ENCODE measurements around the gene RNF225. TPM values are rescaled to one million over a fixed set of nuclear protein-coding genes. Genes with fewer than 3 reads are reported as not detected.

RNF225 gene
- total RNA-seq, 1 donor from 2014 or later: 0.36 TPM

DNA sequence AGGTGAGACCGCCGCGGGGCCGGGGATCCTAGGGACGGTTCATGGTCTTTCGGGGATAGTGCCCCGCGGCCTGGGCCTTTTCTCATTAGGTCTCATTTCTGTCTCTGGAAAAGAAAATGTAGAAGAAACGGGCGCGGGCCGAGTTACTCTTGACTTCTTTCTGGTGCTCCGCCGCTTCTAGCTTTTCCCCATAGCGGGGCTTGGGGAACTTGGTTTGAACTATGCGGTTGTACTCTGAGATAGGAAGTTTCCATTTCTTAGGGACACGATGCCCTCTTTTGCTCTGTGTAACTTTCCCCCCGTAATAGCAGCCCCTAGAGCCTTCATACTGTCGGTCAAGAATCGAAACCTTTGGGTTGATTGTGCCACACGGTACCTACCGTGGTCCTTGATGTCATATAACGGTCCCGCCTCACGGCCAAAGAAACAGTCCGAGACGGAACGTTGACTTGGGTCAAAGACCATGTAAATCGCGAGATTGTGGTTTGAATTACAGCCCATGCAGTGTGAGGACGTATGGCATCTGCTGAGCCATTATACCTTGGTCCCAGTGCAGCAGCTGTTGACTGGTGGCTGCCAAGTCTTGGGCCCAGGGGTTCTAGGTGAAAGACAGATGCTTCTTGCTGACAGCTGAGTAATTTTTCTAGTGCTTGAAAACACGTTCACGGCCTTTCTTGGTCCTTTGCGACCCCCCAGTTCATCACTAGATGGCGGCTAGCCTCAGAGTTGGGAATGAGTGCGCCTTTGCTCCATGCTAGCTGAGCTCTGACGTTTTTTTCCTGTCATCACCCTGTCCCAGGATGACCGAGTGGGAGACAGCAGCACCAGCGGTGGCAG lies 7.9 kb upstream of the RNF225 start:
- H3K4me3 ChIP-seq (ENCODE audit: insufficient read depth, low read depth, low read length): peak overlapping the region; percentile 93
- TF ChIP-seq, protein P1, sequence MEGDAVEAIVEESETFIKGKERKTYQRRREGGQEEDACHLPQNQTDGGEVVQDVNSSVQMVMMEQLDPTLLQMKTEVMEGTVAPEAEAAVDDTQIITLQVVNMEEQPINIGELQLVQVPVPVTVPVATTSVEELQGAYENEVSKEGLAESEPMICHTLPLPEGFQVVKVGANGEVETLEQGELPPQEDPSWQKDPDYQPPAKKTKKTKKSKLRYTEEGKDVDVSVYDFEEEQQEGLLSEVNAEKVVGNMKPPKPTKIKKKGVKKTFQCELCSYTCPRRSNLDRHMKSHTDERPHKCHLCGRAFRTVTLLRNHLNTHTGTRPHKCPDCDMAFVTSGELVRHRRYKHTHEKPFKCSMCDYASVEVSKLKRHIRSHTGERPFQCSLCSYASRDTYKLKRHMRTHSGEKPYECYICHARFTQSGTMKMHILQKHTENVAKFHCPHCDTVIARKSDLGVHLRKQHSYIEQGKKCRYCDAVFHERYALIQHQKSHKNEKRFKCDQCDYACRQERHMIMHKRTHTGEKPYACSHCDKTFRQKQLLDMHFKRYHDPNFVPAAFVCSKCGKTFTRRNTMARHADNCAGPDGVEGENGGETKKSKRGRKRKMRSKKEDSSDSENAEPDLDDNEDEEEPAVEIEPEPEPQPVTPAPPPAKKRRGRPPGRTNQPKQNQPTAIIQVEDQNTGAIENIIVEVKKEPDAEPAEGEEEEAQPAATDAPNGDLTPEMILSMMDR (IDR thresholded peaks at IDR 0.05; ENCODE audit: insufficient read depth, low read depth, low read length): no peak
- H3K4me2 ChIP-seq (ENCODE audit: low read length): peak overlapping the region; percentile 95
- Mint-ChIP-seq H3K27me3 (ENCODE audit: low read depth, unreplicated experiment) (no peaks in the 10 kb centered on the region), H3K4me1 (ENCODE audit: low read depth, unreplicated experiment) (peaks cover 20% of the 10 kb centered on the region), H3K27ac (ENCODE audit: unreplicated experiment) (peak overlapping the region; percentile 100), H3K9me3 (ENCODE audit: unreplicated experiment) (no peaks in the 10 kb centered on the region), H3K4me3 (ENCODE audit: unreplicated experiment) (peak overlapping the region; percentile 99), H3K36me3 (ENCODE audit: low read depth, unreplicated experiment) (peaks cover 13% of the 10 kb centered on the region)
- no peaks in the 10 kb centered on the region for H3K9me3 ChIP-seq (ENCODE audit: insufficient read depth, low read depth, low read length)
- peaks cover 50% of the 10 kb centered on the region for H4K20me1 ChIP-seq (ENCODE audit: insufficient read depth, low read length)
- peaks cover 19% of the 10 kb centered on the region for H3K36me3 ChIP-seq (ENCODE audit: insufficient read depth, low read length)
- peak overlapping the region; percentile 90 for H3K9ac ChIP-seq (ENCODE audit: low read length)
- peaks cover 62% of the 10 kb centered on the region for H3K79me2 ChIP-seq (ENCODE audit: insufficient read depth, low read length)
- DNase-seq (ENCODE audit: low read depth): no peak
- peak overlapping the region; percentile 63 for H3K27ac ChIP-seq (ENCODE audit: low read depth, low read length)
- no peak for FAIRE-seq
- peaks cover 17% of the 10 kb centered on the region for H3K4me1 ChIP-seq (ENCODE audit: insufficient read depth, low read length)
- H2AFZ ChIP-seq (ENCODE audit: low read depth, low read length): no peak overlapping the region
- no peaks in the 10 kb centered on the region for H3K27me3 ChIP-seq (ENCODE audit: insufficient read depth, low read length)

DNA sequence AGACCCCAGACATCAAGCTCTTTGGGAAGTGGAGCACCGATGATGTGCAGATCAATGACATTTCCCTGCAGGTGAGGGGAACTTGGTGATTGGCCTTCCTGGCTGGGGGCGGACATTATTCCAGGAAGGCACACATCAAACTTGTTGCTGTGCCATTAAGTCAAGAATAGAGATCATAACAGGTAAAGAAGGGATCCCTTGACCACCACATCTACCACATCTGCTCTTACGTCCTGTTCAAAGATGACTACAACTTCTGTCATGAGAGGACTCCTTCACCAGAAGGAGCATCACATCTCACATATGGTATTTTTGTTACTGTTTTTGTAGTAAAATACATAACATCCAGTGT lies 7.3 kb upstream of the RNF225 start:
- Histone ChIP-seq H3K79me2 (ENCODE audit: insufficient read depth, low read length) (peaks cover 67% of the 10 kb centered on the region), H2AFZ (ENCODE audit: low read depth, low read length) (no peak overlapping the region), H3K27me3 (ENCODE audit: insufficient read depth, low read length) (no peaks in the 10 kb centered on the region), H3K9me3 (ENCODE audit: insufficient read depth, low read depth, low read length) (no peaks in the 10 kb centered on the region), H4K20me1 (ENCODE audit: insufficient read depth, low read length) (peaks cover 55% of the 10 kb centered on the region), H3K4me1 (ENCODE audit: insufficient read depth, low read length) (peaks cover 17% of the 10 kb centered on the region), H3K4me2 (ENCODE audit: low read length) (peak overlapping the region; percentile 95), H3K36me3 (ENCODE audit: insufficient read depth, low read length) (peaks cover 25% of the 10 kb centered on the region), H3K4me3 (ENCODE audit: insufficient read depth, low read depth, low read length) (peak overlapping the region; percentile 93), H3K9ac (ENCODE audit: low read length) (peak overlapping the region; percentile 90), H3K27ac (ENCODE audit: low read depth, low read length) (no peak overlapping the region)
- Mint-ChIP-seq H3K27ac (ENCODE audit: unreplicated experiment) (peak overlapping the region; percentile 100), H3K9me3 (ENCODE audit: unreplicated experiment) (no peaks in the 10 kb centered on the region), H3K4me1 (ENCODE audit: low read depth, unreplicated experiment) (peaks cover 20% of the 10 kb centered on the region), H3K4me3 (ENCODE audit: unreplicated experiment) (peak overlapping the region; percentile 99), H3K27me3 (ENCODE audit: low read depth, unreplicated experiment) (no peaks in the 10 kb centered on the region), H3K36me3 (ENCODE audit: low read depth, unreplicated experiment) (peaks cover 17% of the 10 kb centered on the region)
- no peak for DNase-seq (ENCODE audit: low read depth)
- no peak for TF ChIP-seq EZH2 (IDR thresholded peaks at IDR 0.05; ENCODE audit: insufficient read depth, low read length)
- TF ChIP-seq, protein P1 (IDR thresholded peaks at IDR 0.05; ENCODE audit: insufficient read depth, low read depth, low read length): no peak
- no peak for FAIRE-seq
